Adrenal gland (tissue), 12 donors: ENCODE data around the gene MRPL33. TPM values are rescaled to one million over a fixed set of nuclear protein-coding genes. Genes with fewer than 3 reads are reported as not detected.
A peak's percentile ranks its signal among the peaks of the same experiment; 100 is the strongest.

Experiments
- DNase-seq, 7 donors: peaks; one replicate each; pipeline ENCODE4 v3.0.0-alpha.2; 2019 to 2020
- H3K27ac ChIP-seq, 5 donors: fragments of 200-600 bp; sonication (generic) in 4 of 5; 1 replicate in 3 of 5; 2 replicates in 2 of 5; pipeline versions ENCODE4 v1.5.1 to v1.8.0; 2016 to 2020; ENCODE audit warnings: mild to moderate bottlenecking in 1 of 5
- H3K27me3 ChIP-seq: fragments of 200-600 bp; 2 replicates; pipeline ENCODE4 v1.8.0; 2021
- H3K36me3 ChIP-seq, 2 donors: fragments of 200-600 bp; replicated peaks in 1 of 2; 1 replicate in 1 of 2; 2 replicates in 1 of 2; pipeline versions ENCODE4 v1.5.1 to v1.8.0; 2018 to 2022
- H3K4me1 ChIP-seq, 2 donors: fragments of 200-600 bp; replicated peaks in 1 of 2; 1 replicate in 1 of 2; 2 replicates in 1 of 2; pipeline versions ENCODE4 v1.5.1 to v1.8.0; 2018 to 2021
- H3K4me3 ChIP-seq, 4 donors: fragments of 200-600 bp; sonication (generic) in 3 of 4; one replicate each; pipeline ENCODE4 v1.5.1; 2016 to 2018
- H3K9me3 ChIP-seq, 3 donors: fragments of 200-600 bp; sonication (generic) in 1 of 3; replicated peaks in 1 of 3; 1 replicate in 2 of 3; 2 replicates in 1 of 3; pipeline versions ENCODE4 v1.5.1 to v1.8.0; 2016 to 2021
- CTCF ChIP-seq, 6 experiments: fragments of 450-650 bp in 4 of 6; fragments of 200-600 bp in 2 of 6; sonication (generic) in 1 of 6; IDR thresholded peaks; 1 replicate in 5 of 6; 2 replicates in 1 of 6; pipeline versions ENCODE4 v1.5.1 to v1.8.0; 2016 to 2021; ENCODE audit warnings: antibody characterized with exemption in 6 of 6, mild to moderate bottlenecking in 2 of 6, moderate library complexity in 1 of 6
- POLR2A ChIP-seq, 2 donors: fragments of 450-650 bp; IDR thresholded peaks; one replicate each; pipeline ENCODE4 v1.6.1; 2017; ENCODE audit warnings: antibody characterized with exemption in 2 of 2, mild to moderate bottlenecking in 2 of 2, moderate library complexity in 1 of 2
- WGBS, 4 donors: extraction: QIAGEN DNeasy Blood & Tissue Kit in 2 of 4; methylation state at CpG; one replicate each; pipeline versions ENCODE4 v1.1.5 to v1.1.7; 2013 to 2017; 5-methylcytosine and 5-hydroxymethylcytosine counted together
- intact Hi-C, 2 donors: fragments of 100-400 bp; cut with DNase I; formaldehyde crosslinking; loops; one replicate each; pipeline versions ENCODE4 v1.14.1 to v1.15.0; 2022 to 2023
- polyA plus RNA-seq, 3 donors: library from polyadenylated mRNA; stranded (reverse); fragments of 200-250 nt in 2 of 3; fragments of 350-450 nt in 1 of 3; fragmentation: Illumina TruSeq in 1 of 3; extraction: RNeasy Lipid Tissue Mini Kit (QIAGEN cat#74804) in 1 of 3; gene quantifications; one replicate each; pipeline ENCODE4 v1.2.3, GENCODE V29; 2013 to 2014
- total RNA-seq, 9 donors: library from RNA; depleted of rRNA in 4 of 9; stranded (reverse); fragments of >200 nt in 4 of 9; fragments of 120-200 nt in 1 of 9; fragmentation: NEBNext Ultra II Directional in 1 of 9; extraction: Animal tissue kit (Norgen Biotek cat#: 25700) in 1 of 9; gene quantifications; one replicate each; pipeline versions ENCODE4 v1.1.0 to v1.2.4, GENCODE V29; 2013 to 2023
- donor health status: healthy with polysubstance abuse.
- donor health status: Bipolar disorder and iron deficiency.
- donor health status: DM: yes; HTN: yes; CAD: no.
- donor health status: DM: no; HTN: no; CAD: no.
- donor health status: DM: no; HTN: no; CAD: no.
- donor health status: DM: yes; HTN: yes; CAD: no.

Gene MRPL33
- total and polyA plus RNA-seq, 12 donors: 211 to 1,020 (median 485) TPM

- H3K27ac ChIP-seq: peak overlapping the region in 3 of 5 donors; percentile 3 to 35 (median 34)
Observed at GRCh38 chr2:27809761-27810241, 38.3 kb downstream of the MRPL33 start.

GRCh38 chr2:27810455-27810854 lies 38.9 kb downstream of the MRPL33 start:
- no peak for TF ChIP-seq CTCF (IDR thresholded peaks at IDR 0.05)
- no peak for TF ChIP-seq POLR2A (IDR thresholded peaks at IDR 0.05)
- no peaks in the 10 kb centered on the region for H3K9me3 ChIP-seq
- peak overlapping the region in 3 of 5 donors; percentile 3 to 35 (median 34) for H3K27ac ChIP-seq
- no peaks in the 10 kb centered on the region for H3K36me3 ChIP-seq
- H3K27me3 ChIP-seq: no peaks in the 10 kb centered on the region
- intact Hi-C loops: no loop called here
- DNase-seq: no peak
- WGBS, 4 donors: 81 to 95% (median 86%) methylated on average over 3 of the region's 3 CpGs
- no peak overlapping the region for H3K4me3 ChIP-seq
- H3K4me1 ChIP-seq: peaks cover 0 to 13% of the 10 kb centered on the region in 2 donors

More at GRCh38 chr2:27809761-27810241, 38.3 kb downstream of the MRPL33 start:
- TF ChIP-seq CTCF (IDR thresholded peaks at IDR 0.05) (no peak), POLR2A (IDR thresholded peaks at IDR 0.05) (no peak)
- intact Hi-C loops: no loop called here
- DNase-seq: no peak
- no peak overlapping the region for H3K4me3 ChIP-seq
- WGBS, 4 donors: 37 to 49% (median 38%) methylated on average over 3 of the region's 3 CpGs
- no peaks in the 10 kb centered on the region for H3K36me3 ChIP-seq
- no peaks in the 10 kb centered on the region for H3K9me3 ChIP-seq
- no peaks in the 10 kb centered on the region for H3K27me3 ChIP-seq
- H3K4me1 ChIP-seq: peaks cover 0 to 13% of the 10 kb centered on the region in 2 donors

GRCh38 chr2:27811768-27812167 lies 40.2 kb downstream of the MRPL33 start:
- H3K4me3 ChIP-seq: no peak overlapping the region
- no peaks in the 10 kb centered on the region for H3K9me3 ChIP-seq
- H3K27me3 ChIP-seq: no peaks in the 10 kb centered on the region
- no peak for DNase-seq
- peaks cover 0 to 13% of the 10 kb centered on the region in 2 donors for H3K4me1 ChIP-seq
- H3K27ac ChIP-seq: no peak overlapping the region
- TF ChIP-seq CTCF (IDR thresholded peaks at IDR 0.05): no peak
- TF ChIP-seq POLR2A (IDR thresholded peaks at IDR 0.05): no peak
- WGBS, 4 donors: 93 to 100% (median 100%) methylated on average over 1 of the region's 1 CpG
- H3K36me3 ChIP-seq: no peaks in the 10 kb centered on the region
- intact Hi-C loops: no loop called here

DNA sequence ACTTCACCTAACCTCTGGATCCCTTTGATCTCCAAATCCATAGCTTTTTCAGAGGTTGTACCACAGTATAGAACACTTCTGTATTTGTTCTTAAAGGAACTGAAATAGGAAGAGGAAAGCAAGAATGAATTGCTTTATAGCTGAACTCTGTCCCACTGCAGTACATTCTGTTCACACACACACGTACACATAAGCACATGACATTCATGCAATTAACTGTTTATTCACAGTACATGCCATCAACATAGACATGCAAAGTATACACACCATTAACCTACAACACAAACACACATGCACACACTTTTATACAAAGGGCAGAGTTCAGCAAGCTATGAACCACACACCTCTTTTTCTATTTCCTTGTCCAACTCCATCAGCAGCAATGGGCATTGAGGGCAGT lies 43.2 kb downstream of the MRPL33 start:
- DNase-seq: no peak
- 65 to 71% (median 69%) methylated on average over 1 of the region's 1 CpG for WGBS, 4 donors
- intact Hi-C loops: no loop called here
- TF ChIP-seq CTCF (IDR thresholded peaks at IDR 0.05): no peak
- TF ChIP-seq POLR2A (IDR thresholded peaks at IDR 0.05): no peak
- Histone ChIP-seq H3K27ac (no peak overlapping the region), H3K36me3 (no peaks in the 10 kb centered on the region), H3K9me3 (no peaks in the 10 kb centered on the region), H3K4me1 (peaks cover 0 to 5% of the 10 kb centered on the region in 2 donors), H3K4me3 (no peak overlapping the region), H3K27me3 (no peaks in the 10 kb centered on the region)
